B cell (primary cell): ENCODE data around the gene PHLPP1. TPM values are rescaled to one million over a fixed set of nuclear protein-coding genes. Genes with fewer than 3 reads are reported as not detected.

Source experiments
- ATAC-seq: fragments of 200-7000 bp; cut with Tn5 transposase; one replicate; pipeline ENCODE4 v1.10.0; 2021; ENCODE audit warnings: low read depth, mild to moderate bottlenecking, moderate number of reproducible peaks, moderate library complexity
- CTCF ChIA-PET: fragments of 350-600 bp; sonication (Branson Sonifier 250); formaldehyde crosslinking; loops from one replicate; lab custom pipeline; 2021; ENCODE audit warnings: antibody characterized with exemption, inconsistent platforms; lab: Charles Lee
- POLR2A ChIA-PET: fragments of 350-600 bp; sonication (Branson Sonifier 250); formaldehyde crosslinking; loops from one replicate; lab custom pipeline; 2021; ENCODE audit warnings: antibody characterized with exemption; lab: Charles Lee
- DNase-seq: peaks from one replicate; pipeline ENCODE4 v3.0.0; 2013
- H2AFZ ChIP-seq: 2 replicates; pipeline ENCODE4 v1.6.1; 2012; ENCODE audit warnings: mild to moderate bottlenecking, low read depth, low read length; ENCODE audit not compliant: insufficient read depth, poor library complexity, severe bottlenecking
- H3K27ac ChIP-seq, 2 donors: 1 replicate in 1 of 2; 2 replicates in 1 of 2; pipeline ENCODE4 v1.5.1; 2012 to 2013; ENCODE audit warnings: low read length in 2 of 2, mild to moderate bottlenecking in 2 of 2, moderate library complexity in 1 of 2
- H3K27me3 ChIP-seq, 4 experiments: fragments of 200-600 bp in 1 of 4; sonication (generic) in 1 of 4; replicated peaks in 1 of 4; 1 replicate in 2 of 4; 2 replicates in 2 of 4; pipeline versions ENCODE4 v1.6.1 to v1.7.0; 2013 to 2016; ENCODE audit warnings: low read length in 3 of 4, mild to moderate bottlenecking in 2 of 4, mixed read lengths in 1 of 4, moderate library complexity in 1 of 4; ENCODE audit not compliant: insufficient read depth in 4 of 4, control insufficient read depth in 3 of 4; ENCODE audit errors: control extremely low read depth in 1 of 4
- H3K36me3 ChIP-seq, 2 experiments: replicated peaks in 1 of 2; 1 replicate in 1 of 2; 2 replicates in 1 of 2; pipeline versions ENCODE4 v1.6.1 to v1.7.1; 2013; ENCODE audit warnings: low read length in 1 of 2; ENCODE audit not compliant: insufficient read depth in 2 of 2, control insufficient read depth in 1 of 2; ENCODE audit errors: control extremely low read depth in 1 of 2, extremely low read depth in 1 of 2
- H3K4me1 ChIP-seq, 2 donors: fragments of 200-600 bp in 1 of 2; sonication (generic) in 1 of 2; 1 replicate in 1 of 2; 2 replicates in 1 of 2; pipeline versions ENCODE4 v1.5.1 to v1.6.1; 2013 to 2017; ENCODE audit warnings: low read length in 2 of 2; ENCODE audit not compliant: control insufficient read depth in 2 of 2, insufficient read depth in 2 of 2
- H3K4me2 ChIP-seq: replicated peaks from 2 replicates; pipeline ENCODE3; 2012; ENCODE audit warnings: mild to moderate bottlenecking, low read depth, low read length; ENCODE audit not compliant: poor library complexity, severe bottlenecking
- H3K4me3 ChIP-seq, 5 experiments: fragments of 200-600 bp in 1 of 5; sonication (generic) in 1 of 5; 1 replicate in 3 of 5; 2 replicates in 2 of 5; pipeline versions ENCODE4 v1.5.1 to v1.7.0; 2011 to 2016; ENCODE audit warnings: low read length in 4 of 5, mild to moderate bottlenecking in 4 of 5, low read depth in 2 of 5, control low read depth in 1 of 5, moderate library complexity in 1 of 5; ENCODE audit not compliant: insufficient read depth in 1 of 5; ENCODE audit errors: control extremely low read depth in 1 of 5, extremely low read depth in 1 of 5
- H3K79me2 ChIP-seq: fragments of 200-600 bp; sonication (generic); one replicate; pipeline ENCODE4 v1.6.0; 2016; ENCODE audit warnings: low read length; ENCODE audit not compliant: control insufficient read depth, insufficient read depth
- H3K9ac ChIP-seq: fragments of 200-600 bp; sonication (generic); 2 replicates; pipeline ENCODE4 v1.6.1; 2017; ENCODE audit warnings: mild to moderate bottlenecking, low read length, moderate library complexity
- H3K9me3 ChIP-seq, 3 donors: one replicate each; pipeline versions ENCODE4 v1.6.1 to v1.7.1; 2013; ENCODE audit warnings: low read length in 2 of 3; ENCODE audit not compliant: control insufficient read depth in 2 of 3, insufficient read depth in 1 of 3; ENCODE audit errors: control extremely low read depth in 1 of 3
- H4K20me1 ChIP-seq: 2 replicates; pipeline ENCODE4 v1.6.0; 2012; ENCODE audit warnings: mild to moderate bottlenecking, low read length; ENCODE audit not compliant: insufficient read depth, control insufficient read depth, poor library complexity, severe bottlenecking
- H3K27ac Mint-ChIP-seq: one replicate; pipeline ENCODE4 v1.8.0; 2021; ENCODE audit warnings: mixed read lengths
- H3K27me3 Mint-ChIP-seq: one replicate; pipeline ENCODE4 v1.8.0; 2021; ENCODE audit warnings: mixed read lengths
- H3K4me1 Mint-ChIP-seq: one replicate; pipeline ENCODE4 v1.8.0; 2021; ENCODE audit warnings: mixed read lengths
- H3K4me3 Mint-ChIP-seq: one replicate; pipeline ENCODE4 v1.8.0; 2021; ENCODE audit warnings: mixed read lengths
- H3K9me3 Mint-ChIP-seq: one replicate; pipeline ENCODE4 v1.8.0; 2022; ENCODE audit warnings: mixed read lengths; ENCODE audit not compliant: insufficient read depth
- CTCF ChIP-seq: fragments of 200-600 bp; IDR thresholded peaks from one replicate; pipeline ENCODE4 v1.8.0; 2022; ENCODE audit warnings: antibody characterized with exemption, mild to moderate bottlenecking
- EZH2 ChIP-seq: IDR thresholded peaks from 2 replicates; pipeline ENCODE4 v1.6.1; 2012; ENCODE audit warnings: borderline replicate concordance, low read depth, mild to moderate bottlenecking, moderate library complexity, low read length; ENCODE audit not compliant: insufficient read depth, poor library complexity, severe bottlenecking
- WGBS: methylation state at CpG from one replicate; pipeline ENCODE4 v1.1.5; 2013; ENCODE audit warnings: missing lambda C conversion rate; ENCODE audit not compliant: insufficient coverage; 5-methylcytosine and 5-hydroxymethylcytosine counted together
- intact Hi-C: fragments of 100-400 bp; cut with micrococcal nuclease; formaldehyde crosslinking; loops from one replicate; pipeline ENCODE4 v1.10.0; 2022
- polyA plus RNA-seq: library from polyadenylated mRNA; depleted of rRNA; stranded (reverse); fragments of >200 nt; gene quantifications from 2 replicates; pipeline ENCODE4 v1.2.3, GENCODE V29; 2012
- total RNA-seq, 2 donors: library from RNA; stranded (reverse); fragments of 120-200 nt in 1 of 2; gene quantifications; 1 replicate in 1 of 2; 2 replicates in 1 of 2; pipeline versions ENCODE4 v1.2.3 to v1.2.4, GENCODE V29; 2013 to 2022

The PHLPP1 gene
- total and polyA plus RNA-seq, 2 donors (not counting 1 experiment from before 2014, with no cell fraction given): 3.0 to 20.7 TPM

GRCh38 chr18:62870643-62871042, 155.3 kb downstream of the PHLPP1 start:
- Histone ChIP-seq H3K27me3 (no peaks in the 10 kb centered on the region), H3K9me3 (no peaks in the 10 kb centered on the region), H3K4me3 (no peak overlapping the region), H3K9ac (no peak overlapping the region), H3K36me3 (no peaks in the 10 kb centered on the region), H3K4me1 (peaks cover 7 to 10% of the 10 kb centered on the region in 2 donors), H4K20me1 (no peaks in the 10 kb centered on the region), H3K4me2 (no peak overlapping the region), H2AFZ (no peak overlapping the region), H3K79me2 (no peaks in the 10 kb centered on the region), H3K27ac (no peak overlapping the region)
- Mint-ChIP-seq H3K27ac (no peak overlapping the region), H3K4me3 (no peak overlapping the region), H3K9me3 (no peaks in the 10 kb centered on the region), H3K27me3 (no peaks in the 10 kb centered on the region), H3K4me1 (peaks cover 11% of the 10 kb centered on the region)
- ATAC-seq (no peak), DNase-seq (no peak)
- no peak for TF ChIP-seq EZH2
- TF ChIP-seq CTCF: no peak
- POLR2A ChIA-PET: no interaction called here
- intact Hi-C loops: loop anchor here (10.0 kb wide), 1 partner anchor 156 kb away; the partner anchor contains the start of gene PHLPP1
- CTCF ChIA-PET: interaction anchor here (0.7 kb wide), 1 partner anchor 111 kb away, joined by 3 read pairs; no protein-coding TSS in a partner anchor

- Histone ChIP-seq H4K20me1 (no peaks in the 10 kb centered on the region), H3K9ac (no peak overlapping the region), H3K27me3 (no peaks in the 10 kb centered on the region), H3K4me3 (no peak overlapping the region), H3K4me2 (no peak overlapping the region), H3K36me3 (peaks cover 0 to 5% of the 10 kb centered on the region in 2 experiments), H3K4me1 (no peaks in the 10 kb centered on the region), H2AFZ (no peak overlapping the region), H3K27ac (no peak overlapping the region), H3K79me2 (no peaks in the 10 kb centered on the region), H3K9me3 (peaks cover 0 to 1% (median 0%) of the 10 kb centered on the region in 3 donors)
- H3K4me3 Mint-ChIP-seq: no peak overlapping the region
- no peak for TF ChIP-seq EZH2
- TF ChIP-seq CTCF: no peak
- H3K27ac Mint-ChIP-seq: no peak overlapping the region
- H3K27me3 Mint-ChIP-seq: no peaks in the 10 kb centered on the region
- POLR2A ChIA-PET: no interaction called here
- no CpG with 5 or more reads among the region's 3 CpGs for WGBS
- ATAC-seq (no peak), DNase-seq (no peak)
- intact Hi-C loops: loop anchor here (10.0 kb wide), 1 partner anchor 161 kb away; the partner anchor contains the start of gene PHLPP1
- CTCF ChIA-PET: no interaction called here
- no peaks in the 10 kb centered on the region for H3K9me3 Mint-ChIP-seq
- peaks cover 2% of the 10 kb centered on the region for H3K4me1 Mint-ChIP-seq
These were observed 160.0 kb downstream of the PHLPP1 start for GRCh38 chr18:62875323-62875722.
